Activated T-cell treated with anti-CD3 and anti-CD28 coated beads for 24 hours (primary cell): ENCODE data around the gene SCN4A.

Experiments
- DNase-seq: peaks from one replicate; pipeline ENCODE4 v3.0.0-alpha.2; 2020; ENCODE audit warnings: low read depth

The SCN4A gene

GRCh38 chr17:64001763-64002529, 29.2 kb upstream of the SCN4A start:
- DNase-seq = no peak

- DNase-seq = no peak
Observed at GRCh38 chr17:64001091-64001579, 28.4 kb upstream of the SCN4A start.

DNA sequence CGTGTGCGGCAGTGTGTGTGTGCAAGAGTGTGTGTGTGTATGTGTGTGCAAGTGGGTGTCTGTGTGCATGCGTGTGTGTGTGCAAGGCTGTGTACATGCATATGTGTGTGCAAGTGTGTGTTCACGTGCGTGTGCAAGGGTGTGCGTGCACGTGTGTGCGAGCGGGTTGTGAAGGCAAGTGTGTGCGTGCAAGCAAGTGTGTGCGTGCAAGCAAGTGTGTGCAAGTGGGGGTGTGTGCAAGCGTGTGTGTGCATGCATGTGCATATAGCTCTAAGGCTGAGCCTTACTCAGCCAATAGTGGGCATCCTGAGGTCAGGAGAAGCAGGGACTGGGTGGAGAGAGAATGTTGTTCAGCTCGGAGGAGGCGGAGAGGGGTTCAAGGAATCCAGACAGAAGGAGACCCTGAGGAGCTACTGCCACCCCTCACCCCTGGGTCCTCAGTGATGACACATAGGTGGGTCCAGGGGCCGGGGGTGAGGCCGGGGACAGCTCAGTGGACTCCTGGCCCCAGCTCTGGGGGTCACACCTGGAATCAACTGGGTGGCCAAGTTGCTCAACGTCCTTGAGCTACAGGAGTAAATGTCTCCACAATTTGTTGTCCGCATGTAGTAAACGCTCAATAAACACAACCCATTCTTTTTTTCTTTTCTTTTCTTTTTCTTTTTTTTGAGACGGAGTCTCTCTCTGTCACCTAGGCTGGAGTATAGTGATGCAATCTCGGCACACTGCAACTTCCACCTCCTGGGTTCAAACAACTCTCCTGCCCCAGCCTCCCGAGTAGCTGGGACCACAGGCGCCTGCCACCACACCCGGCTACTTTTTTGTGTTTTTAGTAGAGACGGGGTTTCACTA, 27.2 kb upstream of the SCN4A start:
- DNase-seq = no peak

DNA sequence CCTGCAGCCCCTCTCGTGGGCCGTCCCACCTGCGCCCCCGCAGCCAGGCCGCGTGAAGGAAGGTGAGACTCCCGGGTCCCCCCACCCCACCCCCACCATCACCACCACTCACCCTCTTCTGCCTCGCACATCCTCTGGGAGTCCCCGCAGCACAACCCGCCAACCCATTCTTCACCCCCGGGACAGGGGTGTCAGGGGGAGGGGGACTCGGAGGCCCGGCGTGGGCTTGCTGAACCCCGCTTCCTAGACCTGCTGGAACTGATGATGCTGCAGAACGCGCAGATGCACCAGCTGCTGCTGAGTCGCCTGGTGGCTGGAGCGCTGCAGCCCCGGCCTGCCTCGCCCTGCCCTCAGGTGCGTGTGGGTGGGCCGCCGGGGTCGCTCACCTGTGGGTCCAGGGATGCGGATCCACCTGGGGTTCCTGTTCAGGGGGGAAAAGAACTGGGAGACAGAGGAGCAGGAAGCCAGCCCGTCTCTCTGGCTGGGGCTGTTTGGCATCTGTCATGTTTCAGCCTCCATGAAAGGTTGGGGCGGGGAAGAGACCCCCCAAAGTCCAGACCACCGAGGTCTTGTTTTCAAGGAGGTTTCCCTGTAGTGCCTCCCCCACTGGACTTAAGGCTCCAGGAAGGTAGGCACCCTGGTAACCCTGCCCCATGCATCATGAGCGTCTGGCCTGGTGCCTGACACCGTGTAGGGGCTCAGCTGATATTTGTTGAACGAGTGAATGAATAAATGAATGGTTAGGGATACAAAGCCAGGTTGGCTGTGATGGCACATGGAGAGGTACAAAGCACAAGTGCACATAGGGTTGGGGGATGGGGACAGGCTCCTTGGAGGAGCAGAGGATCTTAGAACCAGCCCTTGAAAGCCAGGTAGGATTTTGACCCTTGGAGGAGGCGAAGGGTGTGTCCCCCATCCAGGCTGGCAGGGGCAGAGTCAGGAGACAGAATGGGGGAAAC, 26.3 kb upstream of the SCN4A start:
- no peak for DNase-seq

DNA sequence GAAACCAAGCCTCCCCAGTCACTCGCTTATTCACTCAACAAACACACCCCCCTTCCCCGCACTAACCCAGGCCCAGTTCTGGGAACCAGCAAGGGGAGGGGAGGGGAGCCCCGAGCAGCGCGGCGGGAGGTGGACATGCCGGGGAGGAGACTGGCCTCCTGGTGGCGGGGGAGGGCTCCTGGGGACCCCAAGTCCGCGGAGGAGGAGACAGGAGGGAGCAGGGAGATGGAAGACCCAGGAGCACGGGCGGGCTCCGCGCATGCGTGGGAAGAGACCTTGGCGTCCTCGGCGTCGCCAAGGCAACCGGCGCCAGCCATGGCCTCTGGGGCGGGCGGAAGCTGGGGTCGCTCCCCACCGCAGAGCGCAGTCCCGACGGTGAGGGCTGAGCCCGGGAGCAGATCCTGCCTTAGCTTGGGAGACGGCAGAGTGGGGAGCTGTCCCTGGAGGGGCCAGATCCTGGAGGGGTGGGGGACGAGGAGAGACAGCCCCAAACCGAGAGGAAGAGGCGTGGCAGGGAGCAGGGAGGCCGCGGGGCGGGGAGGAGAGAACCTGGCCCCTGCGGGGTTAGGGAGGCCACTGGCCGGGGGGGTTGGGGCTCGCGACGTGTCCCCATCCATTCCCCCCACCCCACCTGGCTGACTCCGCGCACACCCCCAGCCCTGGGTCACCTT, 25.5 kb upstream of the SCN4A start, which contains the start of gene PRR29:
TSS of gene PRR29 (plus strand) at position 302 of the 671 bp plus-strand sequence. CDS start at position 316, 14 bp downstream.
- peak; percentile 56 for DNase-seq

DNA sequence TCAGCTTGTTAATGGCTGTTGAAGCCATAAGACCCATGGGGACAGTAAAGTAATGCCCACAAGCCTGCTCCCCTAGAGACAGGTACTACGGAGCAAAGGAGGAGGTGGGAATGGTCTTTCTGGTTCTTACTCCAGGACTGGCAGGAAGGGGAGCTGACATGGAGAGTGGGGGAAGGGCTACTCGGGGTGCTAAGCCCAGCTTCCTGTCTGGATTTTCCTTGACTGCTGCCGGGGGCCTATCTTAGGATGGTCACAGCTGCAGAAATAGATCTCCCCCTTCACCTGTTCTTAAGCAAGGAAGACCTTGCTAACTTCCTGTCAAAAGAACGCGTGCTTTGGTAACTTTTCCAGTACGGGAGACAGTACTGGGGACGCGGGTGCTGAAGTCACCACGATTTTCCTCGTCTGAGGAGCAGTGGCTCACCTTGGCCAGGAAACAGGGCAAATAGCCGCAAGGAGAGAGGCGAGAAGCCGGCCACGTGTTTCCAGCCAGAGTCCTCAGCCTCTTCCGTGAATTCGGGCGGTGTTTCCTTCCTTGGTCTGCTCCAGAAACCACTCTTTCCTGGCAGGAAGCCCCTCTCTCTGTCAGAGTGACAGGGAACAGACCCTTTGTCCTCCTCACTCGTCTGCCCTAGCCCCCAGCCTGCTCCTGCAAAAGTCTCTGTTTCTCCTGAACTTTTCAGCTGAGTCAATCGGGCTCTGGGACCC, 24.8 kb upstream of the SCN4A start:
- DNase-seq = no peak

DNA sequence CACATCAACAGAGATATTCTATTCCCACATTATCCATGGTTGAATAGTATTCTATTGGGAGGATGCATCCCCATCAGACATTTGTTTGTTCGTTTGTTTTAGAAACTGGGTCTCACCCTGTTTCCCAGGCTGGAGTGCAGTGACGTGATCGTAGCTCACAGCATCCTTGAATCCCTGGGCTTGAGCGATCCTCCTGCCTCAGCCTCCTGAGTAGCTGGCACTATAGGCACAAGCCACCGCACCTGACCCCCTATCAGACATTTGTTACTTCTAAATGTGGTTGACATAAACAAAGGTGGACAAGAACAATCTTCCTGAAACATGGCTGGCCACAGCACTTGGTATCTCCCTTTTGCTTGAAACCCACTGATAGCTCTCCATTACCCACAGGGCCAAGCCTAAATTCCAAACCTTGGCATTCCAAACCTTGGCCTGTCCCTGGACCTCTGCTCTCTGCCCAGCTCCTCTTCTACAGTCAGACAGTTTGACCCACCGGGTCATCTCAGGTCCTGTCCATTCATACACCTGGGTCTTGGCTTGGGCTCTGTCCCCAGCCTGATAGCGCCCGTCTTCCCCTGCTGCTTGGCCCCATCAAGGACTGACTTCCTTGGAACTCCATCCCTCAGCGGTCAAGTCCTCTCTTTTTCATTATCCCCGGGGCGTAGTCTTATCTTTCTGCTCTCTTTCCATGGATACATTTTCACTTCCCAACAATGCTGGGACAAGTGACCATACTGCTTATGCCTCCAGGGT, 23.9 kb upstream of the SCN4A start:
- no peak for DNase-seq

GRCh38 chr17:63995626-63996025, 22.9 kb upstream of the SCN4A start:
- DNase-seq = no peak

DNA sequence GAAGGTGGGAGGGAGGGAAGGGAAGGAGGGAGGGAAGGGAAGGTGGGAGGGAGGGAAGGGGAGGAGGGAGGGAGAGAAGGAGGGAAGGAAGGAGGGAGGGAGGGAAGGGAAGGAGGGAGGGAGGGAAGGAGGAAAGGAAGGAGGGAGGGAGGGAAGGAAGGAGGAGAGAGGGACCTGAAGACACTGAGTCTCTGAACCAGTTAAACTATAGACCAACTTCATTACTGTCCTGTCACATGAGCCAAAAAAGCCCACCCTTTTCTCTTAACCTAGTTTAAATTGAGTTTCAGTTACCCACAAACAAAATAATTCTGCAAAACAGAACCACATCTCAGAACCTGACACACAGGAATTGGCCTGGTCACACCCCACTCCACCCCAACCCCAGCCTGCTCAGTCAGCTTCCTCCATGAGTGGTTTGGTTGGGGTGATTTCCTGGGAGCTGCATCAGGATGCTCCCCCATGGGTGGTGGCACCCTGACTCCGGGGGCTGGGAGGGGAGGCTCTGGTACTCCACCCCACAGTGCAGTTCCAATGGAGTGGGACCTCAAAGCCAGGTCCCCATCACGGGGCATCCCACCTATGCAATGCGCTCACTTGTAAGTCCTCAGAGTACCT, 20.8 kb upstream of the SCN4A start:
- no peak for DNase-seq

DNA sequence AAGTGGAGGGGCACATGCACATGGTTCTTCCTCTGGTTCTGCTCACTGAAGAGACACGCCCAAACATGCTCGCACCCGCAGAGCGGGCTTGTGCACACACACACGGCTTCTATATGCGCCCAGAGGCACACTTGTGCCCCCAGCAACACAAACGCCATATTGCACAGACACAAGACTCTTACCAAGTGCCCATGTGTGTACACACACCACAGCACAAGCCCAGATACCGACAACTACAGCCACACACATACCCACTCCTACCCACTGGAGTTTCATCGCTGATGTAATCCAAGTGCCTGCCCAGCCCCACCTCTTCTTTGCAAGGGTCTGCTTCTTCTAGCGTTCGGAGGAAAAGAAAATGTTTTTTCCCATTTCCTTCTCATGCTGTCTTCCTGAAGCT, 18.9 kb upstream of the SCN4A start:
- DNase-seq = no peak

- no peak for DNase-seq
Observed at GRCh38 chr17:63989622-63990345, 17.1 kb upstream of the SCN4A start.

DNA sequence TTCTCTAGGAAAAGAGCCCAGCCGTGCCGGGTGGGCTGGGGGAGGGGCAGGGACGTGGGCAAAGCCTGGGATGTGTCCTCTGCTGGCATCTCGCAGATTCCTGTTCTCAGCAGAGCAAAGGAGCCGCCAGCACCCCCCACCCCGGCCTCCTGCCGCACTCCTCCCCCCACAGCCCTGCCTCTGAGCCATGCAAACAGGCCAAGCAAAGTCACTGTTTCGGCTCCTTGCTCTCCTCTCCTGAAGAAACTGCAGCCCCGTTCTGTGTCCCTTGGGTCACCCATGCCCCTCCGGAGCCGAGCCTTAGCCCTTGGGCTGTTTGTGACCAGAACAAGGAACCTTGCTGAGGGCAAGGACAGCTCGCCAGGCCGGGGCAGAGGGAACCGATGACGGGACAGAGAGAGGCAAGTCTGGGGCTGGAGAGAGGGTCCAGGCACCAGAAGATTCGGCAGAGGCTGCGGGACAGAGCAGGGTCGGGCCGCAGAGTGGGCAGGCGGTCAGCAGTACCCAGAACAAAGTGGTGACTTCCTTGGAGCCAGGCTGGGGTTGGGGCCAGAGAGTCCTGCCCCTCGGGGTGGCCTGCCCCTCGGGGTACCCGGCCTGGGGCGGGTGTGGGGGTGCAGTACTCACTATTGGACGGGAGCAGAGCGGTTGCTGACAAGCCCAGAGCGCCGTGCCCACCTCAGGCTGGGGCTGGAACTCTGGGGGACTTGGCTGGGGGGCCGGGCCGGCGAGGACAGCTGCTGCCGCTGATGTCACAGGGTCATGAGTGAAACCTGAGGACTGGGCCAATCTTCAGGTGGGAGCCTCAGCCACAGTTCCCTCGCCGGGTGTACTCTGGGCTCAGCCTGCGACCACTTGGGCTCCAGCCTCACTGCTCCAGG, 16.3 kb upstream of the SCN4A start:
- DNase-seq = no peak

DNA sequence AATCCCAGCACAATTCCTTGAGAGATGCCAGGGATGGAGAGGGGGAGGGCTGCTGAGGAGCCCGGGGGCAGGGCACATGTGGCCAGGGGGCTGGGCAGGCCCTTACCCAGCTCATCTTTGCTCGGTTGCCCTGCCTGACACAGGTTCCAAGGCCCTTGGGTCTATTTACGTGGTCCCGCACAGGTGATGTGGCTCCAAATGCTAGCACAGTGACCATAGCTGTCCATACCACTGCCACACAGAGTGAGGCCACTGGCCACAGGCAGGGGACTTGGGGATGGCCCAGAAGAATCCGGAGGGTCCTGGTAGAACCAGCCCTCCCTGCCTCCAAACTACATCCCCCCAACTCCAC, 15.4 kb upstream of the SCN4A start:
- no peak for DNase-seq

GRCh38 chr17:63987221-63988126, 14.8 kb upstream of the SCN4A start:
- DNase-seq = no peak

- DNase-seq = no peak
Observed at GRCh38 chr17:63986821-63987220, 14.1 kb upstream of the SCN4A start.

DNA sequence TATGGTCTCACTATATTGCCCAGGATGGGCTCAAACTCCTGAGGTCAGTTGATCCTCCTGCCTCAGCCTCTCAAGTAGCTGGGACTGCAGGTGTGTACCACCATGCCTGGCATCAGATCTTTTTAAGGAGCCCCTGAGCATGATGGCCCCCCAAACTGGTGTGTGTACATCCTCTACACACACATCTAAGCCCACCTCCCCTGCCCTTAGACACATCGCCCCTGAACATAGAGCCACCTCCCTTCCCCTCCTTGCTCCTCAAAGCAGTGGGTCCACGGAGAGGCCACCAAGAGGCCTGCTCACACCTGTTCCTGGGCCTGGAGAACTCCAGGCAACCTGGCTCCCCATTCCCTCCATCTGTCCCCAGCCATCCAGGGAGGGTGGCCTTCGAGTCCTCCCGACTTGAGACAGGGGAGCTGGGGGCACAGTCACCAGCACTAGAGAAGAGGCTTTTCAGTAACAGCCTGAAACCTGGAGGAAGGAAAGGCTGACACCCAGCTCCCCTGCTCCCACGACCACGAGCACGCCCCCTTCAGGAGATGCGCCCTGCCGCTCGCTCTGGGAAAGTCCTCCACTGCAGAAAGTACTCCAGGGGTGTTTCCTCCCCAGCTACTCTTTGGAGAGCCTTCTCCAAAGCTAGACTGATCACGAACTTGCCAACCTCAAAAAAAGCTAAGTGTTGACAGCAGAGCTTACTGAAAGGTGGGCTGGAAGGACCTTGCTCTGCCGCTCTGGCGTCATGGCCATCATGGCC, 12.8 kb upstream of the SCN4A start:
- no peak for DNase-seq
